GM18861 (cell line): ENCODE data around the gene C3orf20.
"Not testable (repeated sequence)": the region's sequence is repeated elsewhere in the genome, so short reads cannot be mapped to it uniquely, and the experiment has no call there.

ENCODE experiments used
- ATAC-seq: cut with Tn5 transposase; IDR thresholded peaks from one replicate; pipeline ENCODE4 v1.9.1; 2021; ENCODE audit not compliant: unreplicated experiment

The C3orf20 gene

DNA sequence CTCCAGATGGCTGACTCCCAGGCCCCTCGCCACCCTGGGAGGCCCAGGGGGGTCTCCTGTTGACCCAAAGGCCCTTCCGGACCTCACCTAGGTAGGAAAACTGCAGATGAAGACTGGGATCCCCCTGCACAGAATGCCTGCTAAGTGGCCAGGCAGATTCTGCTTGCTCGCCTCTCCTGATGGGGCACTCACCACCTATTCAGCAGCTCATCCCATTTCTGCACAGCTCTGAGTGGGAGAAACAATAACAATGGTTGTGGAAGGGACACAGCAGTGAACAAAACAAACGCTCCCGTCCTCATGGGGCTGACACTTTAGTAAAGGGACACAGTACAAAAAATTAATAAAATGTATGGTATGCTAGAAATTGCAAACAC lies 118.9 kb downstream of the C3orf20 start:
- ATAC-seq: no peak

DNA sequence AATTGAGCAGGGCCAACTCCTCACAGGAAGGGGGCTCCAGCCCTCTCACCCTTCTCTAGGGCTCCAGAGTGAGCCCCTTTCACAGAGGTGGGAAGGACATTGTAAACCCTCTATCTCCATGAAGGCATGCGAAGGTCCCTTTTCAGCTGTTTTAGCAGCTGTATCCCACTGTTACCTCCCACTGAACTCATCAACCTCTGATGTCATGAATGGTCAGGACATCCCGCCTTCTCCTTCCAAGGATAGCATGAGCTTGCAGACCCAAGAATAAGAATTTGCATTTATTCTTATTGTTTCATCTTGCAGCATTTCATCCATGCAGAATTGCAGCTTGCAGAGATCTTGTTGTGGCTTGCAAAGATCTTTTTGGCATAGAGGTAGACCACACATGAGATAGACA lies 119.5 kb downstream of the C3orf20 start:
- no peak for ATAC-seq

DNA sequence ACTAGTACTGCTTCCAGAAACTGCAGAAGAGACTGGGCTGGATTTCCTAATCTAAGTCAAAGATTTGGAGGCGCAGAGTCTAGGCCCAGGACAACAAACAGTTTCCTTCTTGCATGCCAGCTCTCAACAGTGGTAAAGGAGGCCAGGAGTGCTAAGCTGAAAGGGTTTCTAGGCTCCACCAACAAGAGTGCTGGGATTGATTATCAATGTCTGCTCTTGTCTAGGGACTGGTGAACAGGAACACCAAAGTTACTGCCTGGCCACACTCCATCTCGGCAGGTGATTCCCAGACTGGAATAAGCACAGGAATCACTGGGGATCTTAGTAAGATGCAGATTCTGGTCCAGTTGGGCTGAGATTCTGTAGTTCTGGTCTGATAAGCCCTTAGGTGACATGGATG lies 121.1 kb downstream of the C3orf20 start:
- no peak for ATAC-seq

DNA sequence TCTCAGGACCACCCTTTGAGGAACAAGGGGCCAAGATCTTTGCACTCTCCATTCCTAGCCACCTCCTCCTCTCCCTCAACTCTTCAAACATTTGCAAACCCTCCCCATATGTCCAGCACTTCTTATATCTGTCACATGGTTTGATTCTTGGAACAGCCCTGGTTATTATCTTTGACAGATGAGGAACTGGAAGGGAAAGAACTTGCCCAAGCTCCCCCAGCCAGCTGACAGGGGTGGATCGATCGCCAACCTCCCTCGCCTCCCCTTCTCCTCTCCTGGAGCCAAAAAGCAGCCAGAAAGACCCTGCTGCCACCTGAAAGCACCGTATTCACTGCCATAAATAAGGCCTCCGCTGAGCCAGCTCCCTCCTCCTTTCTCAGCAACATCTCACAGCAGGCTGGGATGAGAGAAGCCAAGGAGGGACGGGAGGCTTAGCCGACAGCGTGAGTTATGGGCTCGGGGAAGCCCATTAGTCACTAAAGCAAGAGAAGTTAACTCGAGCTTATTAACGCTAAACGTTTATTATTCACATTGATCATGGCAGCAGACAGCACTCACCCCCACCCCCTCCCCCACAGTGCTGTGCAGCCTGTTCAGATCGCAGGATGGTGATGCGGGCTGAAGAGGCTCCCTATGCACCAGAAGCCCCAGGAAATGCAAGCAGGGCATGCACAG lies 121.6 kb downstream of the C3orf20 start:
- ATAC-seq: no peak

DNA sequence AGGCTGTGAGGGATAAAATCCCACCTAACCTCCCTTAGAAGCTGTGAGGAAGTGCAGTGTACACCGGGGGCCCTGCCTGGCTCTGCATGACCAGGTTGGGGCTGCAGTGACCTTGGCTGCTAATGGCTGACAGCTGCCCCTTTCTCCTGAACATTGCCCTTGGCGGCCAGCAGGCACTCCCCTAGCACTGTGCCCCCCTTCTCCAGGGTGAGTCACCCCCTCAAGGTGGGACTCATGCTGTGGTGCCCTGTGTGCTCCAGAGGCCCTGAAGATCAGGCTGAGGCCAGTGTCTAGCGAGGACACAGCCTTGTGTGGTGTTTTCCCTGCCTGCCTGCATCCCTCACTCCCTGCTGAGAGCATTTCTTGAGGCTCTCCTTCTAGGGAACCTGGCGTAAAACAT lies 122.8 kb downstream of the C3orf20 start:
- ATAC-seq: no peak

DNA sequence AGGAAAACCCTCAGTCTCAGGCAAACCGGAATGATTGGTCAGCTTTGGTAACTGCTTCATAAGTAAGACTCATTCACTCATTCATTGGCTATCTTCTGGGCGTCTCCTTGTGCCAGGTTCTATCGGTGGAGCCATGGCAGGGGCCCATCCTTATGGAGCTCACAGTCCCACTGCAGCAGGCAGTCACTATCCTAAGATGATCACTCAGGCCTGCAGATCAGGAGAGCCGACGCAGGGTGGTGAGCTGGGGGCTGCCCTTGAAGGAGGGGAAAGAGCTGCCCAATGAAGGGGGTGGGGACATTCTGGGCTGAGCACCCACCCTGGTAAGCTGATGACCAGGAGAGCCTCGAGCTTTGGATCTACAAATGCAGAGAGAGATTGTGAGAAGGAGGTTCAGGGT lies 123.3 kb downstream of the C3orf20 start:
- no peak for ATAC-seq

DNA sequence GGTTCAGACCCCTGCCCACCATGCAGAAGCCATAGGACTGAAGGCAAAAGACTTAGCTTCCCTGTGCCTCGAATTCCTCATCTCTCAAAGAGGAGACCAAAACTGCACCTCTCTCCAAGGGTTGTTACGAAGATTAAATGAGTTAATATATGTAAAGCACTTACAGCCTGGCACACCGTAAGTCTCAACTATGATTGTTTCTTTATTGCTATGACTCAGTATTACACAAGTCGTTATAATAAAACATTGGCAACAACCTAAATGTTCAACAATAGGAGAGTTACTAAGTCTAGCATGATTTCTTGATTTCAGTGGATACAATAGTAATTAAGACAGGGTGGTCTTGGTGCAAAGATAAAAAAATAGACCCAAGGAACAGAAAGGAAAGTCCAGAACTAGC lies 124.2 kb downstream of the C3orf20 start:
- ATAC-seq: no peak

DNA sequence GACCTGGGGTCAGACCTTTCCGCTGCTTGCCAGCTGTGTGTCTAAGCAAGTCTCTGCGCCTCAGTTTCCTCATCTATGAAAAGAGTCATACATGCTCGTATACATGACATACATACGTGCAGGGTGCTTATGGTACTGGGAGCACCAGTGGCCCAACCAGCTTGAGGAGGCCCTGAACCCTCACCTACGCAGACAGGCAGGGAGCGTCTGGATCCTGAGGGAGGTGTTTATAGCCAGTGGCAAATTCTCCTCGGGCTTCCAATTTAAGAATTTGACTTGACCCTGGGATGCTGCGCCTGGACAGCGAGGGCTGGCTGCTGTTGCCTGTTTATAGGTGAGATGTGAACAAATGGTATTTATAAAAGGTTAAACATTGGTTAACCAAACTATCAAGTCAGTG lies 126.1 kb downstream of the C3orf20 start:
- no peak for ATAC-seq

DNA sequence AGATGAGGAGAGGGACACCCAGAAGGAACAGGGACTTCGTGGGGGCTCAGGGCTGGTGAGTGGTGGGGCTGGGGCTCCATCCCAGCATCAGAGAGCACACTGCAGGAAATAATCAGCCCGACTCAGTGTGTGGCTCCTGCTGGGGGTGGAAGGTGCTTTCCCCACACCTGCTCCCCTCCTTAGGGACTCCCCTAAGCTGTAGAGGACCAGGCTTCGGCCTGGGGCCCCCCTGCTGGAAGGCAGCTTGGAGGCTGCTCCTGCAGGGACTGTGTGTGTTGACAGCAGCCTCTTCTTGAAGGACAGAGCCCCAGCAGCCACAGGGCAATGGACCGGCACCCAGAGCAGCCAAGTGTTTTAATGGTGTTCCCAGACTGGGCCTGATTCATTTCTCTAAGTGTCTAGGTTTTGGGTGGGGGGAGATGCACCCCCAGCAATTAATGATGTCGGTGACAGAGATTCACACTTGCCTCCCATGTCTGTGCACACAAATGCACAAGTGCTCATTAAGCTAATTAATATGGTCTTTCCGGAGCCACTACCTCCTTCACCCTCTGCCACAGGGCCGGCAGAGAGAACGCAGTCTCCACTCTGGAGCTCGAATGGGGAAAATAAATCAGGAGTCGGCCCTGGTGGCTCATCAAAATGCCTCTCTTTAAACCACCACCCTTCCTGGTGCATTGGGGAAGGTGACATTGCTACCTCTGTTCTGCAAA lies 126.9 kb downstream of the C3orf20 start:
- ATAC-seq: no peak

DNA sequence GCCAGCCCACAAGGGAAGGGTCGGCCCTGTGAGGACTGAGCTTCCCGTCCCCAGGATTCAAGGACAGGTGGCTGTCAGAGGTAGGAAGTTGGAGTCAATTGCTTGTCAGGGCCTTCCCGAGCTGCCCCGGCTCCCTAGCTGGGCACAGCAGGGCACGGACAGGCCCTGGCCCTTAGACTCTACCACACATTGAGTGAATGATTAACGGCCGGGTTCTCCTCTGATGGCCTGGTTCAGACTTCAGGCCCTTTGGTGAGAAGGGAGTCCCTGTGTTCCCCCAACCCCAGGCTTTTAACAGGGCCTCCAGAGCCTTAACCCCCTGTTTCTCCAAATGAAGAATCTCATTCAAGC lies 127.4 kb downstream of the C3orf20 start:
- no peak for ATAC-seq

DNA sequence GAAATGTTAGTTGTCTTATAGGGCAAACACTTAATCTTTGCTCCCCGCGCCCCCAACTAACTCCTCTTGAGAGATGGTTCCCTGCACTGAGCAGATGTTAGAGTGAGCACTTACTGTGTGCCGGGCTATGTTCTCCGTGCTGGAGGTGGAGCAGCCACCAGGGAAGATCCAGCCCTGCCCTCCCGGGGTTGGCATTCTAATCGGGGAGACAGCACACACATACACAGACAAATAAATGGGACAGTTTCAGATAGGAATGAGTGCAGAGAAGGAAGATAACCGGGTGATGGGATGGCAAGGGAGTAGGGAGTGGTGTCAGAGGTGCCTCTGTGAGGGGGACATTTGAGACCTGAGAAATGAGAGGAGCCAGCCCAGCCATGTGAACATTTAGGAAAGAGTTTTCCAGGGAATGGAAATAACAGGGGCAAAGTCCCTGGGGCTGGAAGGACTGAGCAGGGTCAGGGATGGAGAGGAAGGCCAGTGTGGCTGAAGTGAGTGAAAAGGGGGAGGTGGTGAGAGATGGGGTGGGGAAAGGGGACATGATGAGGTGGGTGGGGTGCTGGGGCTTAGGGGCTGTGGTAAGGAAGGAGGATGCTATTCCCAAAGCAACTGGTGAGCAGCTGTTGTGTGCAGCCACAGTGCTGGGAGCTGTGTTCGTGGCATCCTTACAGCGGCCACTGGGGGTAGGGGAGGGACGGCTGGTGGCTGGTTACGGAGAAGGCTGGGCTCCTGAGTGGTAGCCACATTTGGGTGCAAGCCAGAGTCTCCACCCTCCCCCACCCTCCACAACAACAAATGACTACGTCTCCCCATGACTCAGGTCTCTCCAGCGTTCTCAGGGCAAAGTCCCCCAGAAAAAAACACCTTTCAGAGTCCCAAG lies 128.4 kb downstream of the C3orf20 start:
- ATAC-seq: no peak

DNA sequence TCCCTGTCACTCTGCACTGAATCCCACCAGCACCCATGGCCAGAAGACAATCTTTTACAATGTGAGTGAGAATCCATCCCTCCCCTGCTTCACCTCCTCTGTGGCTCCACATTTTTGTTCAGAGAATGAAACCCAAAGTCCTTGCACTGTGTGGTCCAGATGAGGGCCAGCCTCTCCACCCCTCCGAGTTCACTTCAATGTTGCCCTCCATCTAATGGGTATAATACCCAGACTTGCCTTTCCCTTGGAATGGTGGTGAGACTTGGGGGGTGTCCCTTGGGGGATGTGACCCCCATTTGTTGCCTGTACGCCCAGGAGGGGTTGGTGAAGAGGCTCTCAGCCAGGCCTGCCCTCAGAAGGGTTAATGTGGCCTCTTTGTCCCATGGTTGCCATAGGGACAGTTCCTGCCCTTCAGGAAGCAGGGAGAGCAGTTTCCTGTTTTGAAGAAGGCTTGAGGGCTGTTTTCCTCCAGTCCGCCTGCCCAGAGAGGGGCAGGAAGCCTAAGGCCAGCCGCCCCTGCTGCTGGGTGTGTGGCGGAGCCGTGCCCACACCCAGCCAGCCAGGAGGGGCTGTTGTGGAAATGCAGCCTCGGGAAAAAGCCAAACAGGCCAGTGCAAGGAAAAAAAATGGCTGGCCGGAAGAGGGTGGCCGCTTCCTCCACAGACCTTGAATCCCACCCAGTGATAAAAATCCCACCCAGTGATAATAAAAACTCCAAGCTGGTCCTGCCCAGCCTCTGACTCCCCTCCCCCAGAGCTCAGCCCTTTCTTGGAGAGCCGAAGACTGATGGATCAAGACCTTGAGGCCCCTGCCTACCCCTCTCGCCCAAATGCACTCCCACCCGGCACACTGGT lies 129.3 kb downstream of the C3orf20 start:
- ATAC-seq: no peak

DNA sequence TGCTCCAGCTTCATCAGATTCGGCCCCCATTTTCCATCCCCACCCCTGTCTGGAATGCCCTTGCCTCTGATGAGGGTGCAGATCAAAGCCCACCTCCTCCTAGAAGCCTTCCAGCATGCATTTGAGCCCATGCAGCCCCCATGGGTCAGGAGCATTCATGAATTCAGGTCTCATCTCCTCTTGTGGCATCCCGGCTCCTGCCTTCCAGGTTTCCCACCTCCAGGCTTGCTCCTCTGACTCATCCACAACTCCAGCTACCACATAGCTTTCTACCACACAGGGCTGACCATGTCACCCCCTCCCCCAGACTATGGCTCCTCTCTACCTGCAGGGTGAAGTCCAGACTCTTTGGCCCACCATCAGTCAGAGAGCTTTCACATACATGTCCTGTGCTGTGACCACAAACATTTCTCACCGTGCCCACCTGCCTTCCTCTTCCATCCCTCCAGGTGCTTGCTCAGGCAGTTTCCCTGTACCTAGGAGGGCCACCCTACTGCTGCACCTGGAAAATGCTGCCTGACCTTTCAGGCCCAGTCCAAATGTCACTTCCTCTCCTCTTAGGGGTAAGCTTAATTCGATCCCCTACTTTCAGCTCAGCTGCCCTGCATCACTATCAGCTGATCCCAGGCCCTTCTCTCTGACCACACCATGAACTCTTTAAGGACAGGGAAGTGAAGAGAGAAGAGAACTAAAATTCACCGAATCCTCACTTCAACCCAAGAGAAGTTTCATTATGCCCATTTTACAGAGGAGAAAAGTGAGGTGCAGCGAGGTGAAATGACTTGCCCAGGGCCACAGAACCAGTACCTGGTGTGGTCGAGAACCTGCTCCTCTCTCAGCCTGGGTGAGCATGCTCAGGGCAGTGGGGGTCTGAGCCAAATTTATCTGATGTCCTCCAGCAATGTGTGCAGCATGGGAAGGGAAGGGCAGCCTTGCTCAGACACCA lies 130.2 kb downstream of the C3orf20 start:
- no peak for ATAC-seq

DNA sequence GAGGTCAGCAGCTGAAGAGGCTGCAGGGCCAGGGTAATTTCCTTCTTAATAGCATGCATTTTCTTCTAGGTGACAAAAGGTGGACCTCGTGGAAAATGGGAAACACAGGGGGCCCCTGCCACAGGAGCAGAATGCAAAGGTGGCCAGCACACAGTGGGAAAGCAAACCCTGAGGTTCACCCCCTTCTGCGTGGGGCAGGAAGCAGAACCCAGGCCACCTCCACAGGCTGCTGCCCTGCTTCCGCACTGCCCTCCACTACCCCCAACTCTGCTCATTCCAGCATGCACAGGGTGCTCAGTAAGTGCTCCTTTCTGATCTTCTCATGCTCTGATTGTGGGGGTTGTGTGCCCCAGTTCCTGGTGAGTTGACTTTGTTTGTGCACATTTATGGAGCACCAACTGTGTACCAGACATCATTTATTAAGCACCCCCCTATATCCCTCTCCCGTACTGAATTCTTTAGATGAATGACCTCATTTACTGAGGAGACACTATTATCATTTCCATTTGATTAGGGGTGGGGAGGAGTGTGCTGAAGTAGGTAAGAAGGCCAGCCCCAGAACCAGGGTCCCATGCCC lies 131.1 kb downstream of the C3orf20 start:
- no peak for ATAC-seq

DNA sequence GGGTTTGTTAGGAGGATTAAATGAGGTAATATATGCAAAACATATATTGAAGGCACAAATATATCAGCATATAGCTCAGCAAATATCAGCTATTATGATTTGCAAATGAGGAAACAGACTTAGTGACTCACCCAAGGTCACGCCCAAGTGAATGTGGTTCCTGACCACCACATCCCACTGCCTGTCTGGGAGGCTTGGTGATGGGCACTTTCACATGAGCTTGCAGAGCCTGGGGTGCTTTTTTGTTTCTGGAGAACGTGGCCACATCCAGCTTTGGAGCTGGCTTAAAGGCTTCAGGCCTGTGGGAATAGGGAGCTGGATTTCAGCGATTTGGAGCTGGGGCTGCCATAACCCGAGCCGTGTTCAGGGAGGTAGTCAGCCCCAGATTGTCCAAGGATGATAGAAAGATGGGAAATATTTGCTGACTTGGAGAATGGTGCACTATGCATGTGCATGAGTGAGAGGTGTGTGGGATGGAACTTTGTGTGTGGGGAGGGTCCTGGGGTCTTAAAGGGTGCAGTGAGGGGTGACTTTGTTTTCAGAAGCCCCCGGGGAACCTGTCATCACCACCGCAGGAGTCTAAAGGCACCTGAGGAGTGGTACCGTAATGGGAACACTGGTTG lies 131.8 kb downstream of the C3orf20 start:
- no peak for ATAC-seq

DNA sequence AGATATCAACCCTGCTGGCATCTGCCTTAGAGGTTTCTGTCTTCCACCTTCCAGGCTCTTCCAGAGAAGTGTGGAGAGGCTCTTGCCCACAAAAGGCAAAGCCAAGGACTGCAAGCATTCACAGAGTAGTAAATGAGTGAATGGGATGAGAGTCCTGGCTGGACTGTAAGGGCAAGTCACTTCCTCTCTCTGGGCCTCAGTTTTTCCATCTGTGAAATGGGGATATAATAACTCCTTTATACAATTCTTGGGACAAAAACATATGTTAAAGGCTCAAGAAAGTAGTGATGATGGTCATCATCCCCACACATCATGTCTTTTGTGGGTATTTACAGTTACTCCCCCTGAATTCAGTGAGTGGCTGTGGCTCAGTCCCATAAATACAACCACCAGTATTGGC lies 133.1 kb downstream of the C3orf20 start:
- ATAC-seq: no peak

DNA sequence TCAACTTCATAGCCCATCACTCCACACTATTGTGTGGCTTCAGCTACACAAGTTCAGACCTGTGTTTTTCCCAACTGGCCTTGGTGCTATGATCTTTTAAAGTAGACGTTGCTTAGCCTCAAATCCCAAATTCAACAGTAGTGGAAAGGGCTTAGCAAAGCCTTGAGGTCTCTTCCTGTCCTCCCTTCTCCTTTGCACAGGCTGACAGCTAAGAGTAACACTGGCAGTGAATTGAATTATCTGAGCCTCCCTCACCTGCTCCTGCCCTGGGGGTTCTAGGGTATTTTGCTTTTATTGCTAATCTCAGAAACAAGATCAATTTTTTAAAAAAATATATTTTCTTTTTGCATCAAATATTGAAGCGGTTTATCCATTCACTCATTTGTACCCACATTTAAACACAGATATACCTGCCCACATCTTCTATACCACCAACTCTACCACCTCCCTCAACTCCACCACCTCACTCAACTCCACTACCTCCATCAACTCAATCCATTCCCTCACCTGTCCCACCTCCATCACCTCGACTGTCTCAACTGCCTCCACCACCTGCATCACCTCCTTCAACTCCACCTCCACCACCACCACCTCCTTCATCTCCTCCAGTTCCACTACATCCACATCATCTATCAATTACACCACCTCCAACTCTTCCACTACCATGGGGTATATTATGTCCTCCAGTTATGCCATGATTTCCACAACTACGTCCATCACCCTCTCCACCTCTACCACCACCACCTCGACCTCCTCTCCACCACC lies 133.7 kb downstream of the C3orf20 start:
- no peak for ATAC-seq

DNA sequence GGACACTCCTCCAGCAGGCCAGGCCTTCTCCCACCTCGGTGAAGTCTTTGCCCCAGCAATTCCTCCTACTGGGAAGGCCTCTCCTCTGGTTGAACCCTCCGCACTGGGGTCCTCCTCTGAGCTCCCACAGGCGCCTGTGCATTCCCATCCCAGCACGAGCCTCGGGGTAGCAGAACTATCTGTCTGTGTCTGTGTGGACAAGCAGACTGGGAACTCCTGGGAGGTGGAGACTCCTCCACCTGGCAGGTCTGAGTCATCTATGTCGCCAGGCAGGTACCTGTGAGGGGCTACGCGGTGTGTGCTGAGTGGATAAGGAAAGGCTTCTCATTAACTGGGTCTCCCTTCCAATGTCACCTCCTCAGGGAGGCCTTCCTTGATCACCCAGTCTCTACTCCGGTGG lies 134.7 kb downstream of the C3orf20 start:
- ATAC-seq: not testable (repeated sequence)
